HG03439 (cell line): ENCODE data around the gene DDX6.

Source experiments
- ATAC-seq: cut with Tn5 transposase; IDR thresholded peaks from one replicate; pipeline ENCODE4 v1.9.1; 2021; ENCODE audit warnings: mild to moderate bottlenecking, moderate library complexity; ENCODE audit not compliant: unreplicated experiment

Gene DDX6

GRCh38 chr11:118705791-118706545, 85.0 kb downstream of the DDX6 start:
- ATAC-seq = no peak

GRCh38 chr11:118705111-118705741, 85.7 kb downstream of the DDX6 start:
- no peak for ATAC-seq

- ATAC-seq = no peak
Observed at GRCh38 chr11:118703563-118704106, 87.3 kb downstream of the DDX6 start.

GRCh38 chr11:118699506-118700220, 91.3 kb downstream of the DDX6 start:
- ATAC-seq = no peak
